NCI-H748 (cell line): Measurements from ENCODE around the gene TRPM1.

Experiments used
- DNase-seq: peaks from one replicate; lab custom pipeline; 2025; ENCODE audit not compliant: unreplicated experiment; lab: John Stamatoyannopoulos, UW

The TRPM1 gene

GRCh38 chr15:31101262-31102038 is at the start of gene TRPM1:
TRPM1 (minus strand) TSS chr15:31101725; CDS start chr15:31081355, 20,370 bp downstream.
- no peak for DNase-seq

- peak; percentile 7 for DNase-seq
Measured at GRCh38 chr15:31150732-31151231, 49.3 kb upstream of the TRPM1 start.

GRCh38 chr15:31149987-31150386 is 48.5 kb upstream of the TRPM1 start:
- no peak for DNase-seq

- no peak for DNase-seq
Measured at GRCh38 chr15:31149088-31149505, 47.6 kb upstream of the TRPM1 start.

GRCh38 chr15:31148297-31149087 is 47.0 kb upstream of the TRPM1 start:
- no peak for DNase-seq

GRCh38 chr15:31147944-31148296 is 46.4 kb upstream of the TRPM1 start:
- DNase-seq, result no peak

GRCh38 chr15:31147456-31147855 is 45.9 kb upstream of the TRPM1 start:
- DNase-seq, result no peak

GRCh38 chr15:31145271-31145911 is 43.9 kb upstream of the TRPM1 start:
- no peak for DNase-seq

GRCh38 chr15:31141792-31142191 is 40.3 kb upstream of the TRPM1 start:
- no peak for DNase-seq

GRCh38 chr15:31136607-31137328 is 35.2 kb upstream of the TRPM1 start:
- no peak for DNase-seq

GRCh38 chr15:31136016-31136415 is 34.5 kb upstream of the TRPM1 start:
- peak; percentile 3 for DNase-seq

GRCh38 chr15:31135523-31135922 is 34.0 kb upstream of the TRPM1 start:
- DNase-seq, result no peak

GRCh38 chr15:31133890-31134289 is 32.4 kb upstream of the TRPM1 start:
- no peak for DNase-seq

GRCh38 chr15:31131853-31132375 is 30.4 kb upstream of the TRPM1 start:
- no peak for DNase-seq

- no peak for DNase-seq
Measured at GRCh38 chr15:31130576-31131237, 29.2 kb upstream of the TRPM1 start.

GRCh38 chr15:31129769-31130303 is 28.3 kb upstream of the TRPM1 start:
- DNase-seq, result no peak

- DNase-seq, result peak; percentile 37
Measured at GRCh38 chr15:31128919-31129768, 27.6 kb upstream of the TRPM1 start.

- DNase-seq, result no peak
Measured at GRCh38 chr15:31128477-31128876, 27.0 kb upstream of the TRPM1 start.
